Ishikawa (cell line): Measurements from ENCODE around the gene GEMIN5.

ENCODE experiments used
- CEBPB ChIP-seq: IDR thresholded peaks from 2 replicates; pipeline ENCODE4 v1.6.1; 2012
- CREB1 ChIP-seq: IDR thresholded peaks from 2 replicates; pipeline ENCODE4 v1.6.1; 2012; ENCODE audit warnings: low read depth
- EGR1 ChIP-seq: IDR thresholded peaks from 2 replicates; pipeline ENCODE4 v1.6.1; 2012
- EP300 ChIP-seq: IDR thresholded peaks from 2 replicates; pipeline ENCODE4 v1.6.1; 2012; ENCODE audit warnings: borderline replicate concordance
- FOXM1 ChIP-seq: IDR thresholded peaks from 2 replicates; pipeline ENCODE4 v1.6.1; 2012; ENCODE audit warnings: low read depth, borderline replicate concordance
- MAX ChIP-seq: IDR thresholded peaks from 2 replicates; pipeline ENCODE4 v1.6.1; 2012
- NFIC ChIP-seq: IDR thresholded peaks from 2 replicates; pipeline ENCODE4 v1.6.1; 2012
- RAD21 ChIP-seq: IDR thresholded peaks from 2 replicates; pipeline ENCODE4 v1.6.1; 2012; ENCODE audit warnings: low read depth
- TAF1 ChIP-seq: IDR thresholded peaks from 2 replicates; pipeline ENCODE4 v1.6.1; 2012; ENCODE audit warnings: low read depth, mild to moderate bottlenecking
- TCF12 ChIP-seq: IDR thresholded peaks from 2 replicates; pipeline ENCODE4 v1.6.1; 2012; ENCODE audit warnings: low read depth
- TEAD4 ChIP-seq: IDR thresholded peaks from 2 replicates; pipeline ENCODE4 v1.6.1; 2012
- USF1 ChIP-seq: IDR thresholded peaks from 2 replicates; pipeline ENCODE4 v1.6.1; 2012
- YY1 ChIP-seq: IDR thresholded peaks from 2 replicates; pipeline ENCODE4 v1.6.1; 2012; ENCODE audit warnings: low read depth
- ZBTB7A ChIP-seq: IDR thresholded peaks from 2 replicates; pipeline ENCODE4 v1.6.1; 2012; ENCODE audit warnings: low read depth
- TF ChIP-seq, protein P1 (sequence below): IDR thresholded peaks from 2 replicates; pipeline ENCODE4 v1.6.1; 2012; ENCODE audit warnings: low read depth, mild to moderate bottlenecking

Gene GEMIN5

DNA sequence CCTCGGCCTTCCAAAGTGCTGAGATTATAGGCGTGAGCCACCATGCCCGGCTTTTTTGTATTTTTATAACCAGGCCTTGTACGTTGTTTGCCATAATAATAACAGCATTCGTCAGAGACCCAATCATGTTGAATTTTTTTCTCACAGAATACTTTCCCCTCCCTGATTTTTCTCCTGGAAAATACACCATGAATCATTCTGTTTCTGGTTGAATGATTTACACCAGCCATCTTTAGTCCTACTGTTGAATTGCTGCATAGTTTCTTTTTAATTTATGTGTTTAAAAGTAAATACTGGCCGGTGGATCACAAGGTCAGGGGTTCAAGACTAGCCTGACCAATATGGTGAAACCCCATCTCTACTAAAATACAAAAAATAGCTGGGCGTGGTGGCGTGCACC is 76.1 kb downstream of the GEMIN5 start:
- TF ChIP-seq EGR1 (no peak), EP300 (no peak), FOXM1 (no peak)

DNA sequence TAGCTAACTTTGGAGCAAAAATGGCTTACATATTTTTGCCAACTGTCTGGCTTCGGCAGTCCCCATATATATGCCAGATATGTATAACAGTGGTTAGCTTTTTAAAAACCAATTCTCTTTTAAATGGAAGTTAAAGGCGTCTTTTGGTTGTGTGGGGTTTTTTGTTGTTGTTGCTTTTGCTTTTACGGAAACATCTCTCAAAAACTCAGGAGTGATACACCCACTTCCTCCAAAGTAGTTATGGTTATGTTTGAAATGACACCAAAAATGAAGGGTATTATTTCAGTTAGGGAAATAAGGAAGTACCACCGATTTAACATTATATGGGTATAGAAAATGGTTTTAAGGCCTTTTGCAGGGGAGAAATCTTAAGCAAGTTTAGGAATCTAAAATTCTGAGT is 77.2 kb downstream of the GEMIN5 start:
- no peak for TF ChIP-seq EGR1
- no peak for TF ChIP-seq MAX
- TF ChIP-seq CREB1, result no peak
- TF ChIP-seq CEBPB, result no peak
- no peak for TF ChIP-seq FOXM1
- no peak for TF ChIP-seq TAF1
- TF ChIP-seq USF1, result no peak
- no peak for TF ChIP-seq EP300
- TF ChIP-seq TEAD4, result no peak
- TF ChIP-seq TCF12, result no peak
- TF ChIP-seq YY1, result no peak
- TF ChIP-seq, protein P1, sequence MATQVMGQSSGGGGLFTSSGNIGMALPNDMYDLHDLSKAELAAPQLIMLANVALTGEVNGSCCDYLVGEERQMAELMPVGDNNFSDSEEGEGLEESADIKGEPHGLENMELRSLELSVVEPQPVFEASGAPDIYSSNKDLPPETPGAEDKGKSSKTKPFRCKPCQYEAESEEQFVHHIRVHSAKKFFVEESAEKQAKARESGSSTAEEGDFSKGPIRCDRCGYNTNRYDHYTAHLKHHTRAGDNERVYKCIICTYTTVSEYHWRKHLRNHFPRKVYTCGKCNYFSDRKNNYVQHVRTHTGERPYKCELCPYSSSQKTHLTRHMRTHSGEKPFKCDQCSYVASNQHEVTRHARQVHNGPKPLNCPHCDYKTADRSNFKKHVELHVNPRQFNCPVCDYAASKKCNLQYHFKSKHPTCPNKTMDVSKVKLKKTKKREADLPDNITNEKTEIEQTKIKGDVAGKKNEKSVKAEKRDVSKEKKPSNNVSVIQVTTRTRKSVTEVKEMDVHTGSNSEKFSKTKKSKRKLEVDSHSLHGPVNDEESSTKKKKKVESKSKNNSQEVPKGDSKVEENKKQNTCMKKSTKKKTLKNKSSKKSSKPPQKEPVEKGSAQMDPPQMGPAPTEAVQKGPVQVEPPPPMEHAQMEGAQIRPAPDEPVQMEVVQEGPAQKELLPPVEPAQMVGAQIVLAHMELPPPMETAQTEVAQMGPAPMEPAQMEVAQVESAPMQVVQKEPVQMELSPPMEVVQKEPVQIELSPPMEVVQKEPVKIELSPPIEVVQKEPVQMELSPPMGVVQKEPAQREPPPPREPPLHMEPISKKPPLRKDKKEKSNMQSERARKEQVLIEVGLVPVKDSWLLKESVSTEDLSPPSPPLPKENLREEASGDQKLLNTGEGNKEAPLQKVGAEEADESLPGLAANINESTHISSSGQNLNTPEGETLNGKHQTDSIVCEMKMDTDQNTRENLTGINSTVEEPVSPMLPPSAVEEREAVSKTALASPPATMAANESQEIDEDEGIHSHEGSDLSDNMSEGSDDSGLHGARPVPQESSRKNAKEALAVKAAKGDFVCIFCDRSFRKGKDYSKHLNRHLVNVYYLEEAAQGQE, result no peak
- TF ChIP-seq NFIC, result no peak
- no peak for TF ChIP-seq ZBTB7A
- no peak for TF ChIP-seq RAD21

- TF ChIP-seq CEBPB, result 0 out of 2 replicates have a peak, but pooled peaks have one; percentile 16
- no peak for TF ChIP-seq EP300
- TF ChIP-seq TEAD4, result 0 out of 2 replicates have a peak, but pooled peaks have one; percentile 10
These were observed 77.9 kb downstream of the GEMIN5 start for GRCh38 chr5:154860123-154860522.

DNA sequence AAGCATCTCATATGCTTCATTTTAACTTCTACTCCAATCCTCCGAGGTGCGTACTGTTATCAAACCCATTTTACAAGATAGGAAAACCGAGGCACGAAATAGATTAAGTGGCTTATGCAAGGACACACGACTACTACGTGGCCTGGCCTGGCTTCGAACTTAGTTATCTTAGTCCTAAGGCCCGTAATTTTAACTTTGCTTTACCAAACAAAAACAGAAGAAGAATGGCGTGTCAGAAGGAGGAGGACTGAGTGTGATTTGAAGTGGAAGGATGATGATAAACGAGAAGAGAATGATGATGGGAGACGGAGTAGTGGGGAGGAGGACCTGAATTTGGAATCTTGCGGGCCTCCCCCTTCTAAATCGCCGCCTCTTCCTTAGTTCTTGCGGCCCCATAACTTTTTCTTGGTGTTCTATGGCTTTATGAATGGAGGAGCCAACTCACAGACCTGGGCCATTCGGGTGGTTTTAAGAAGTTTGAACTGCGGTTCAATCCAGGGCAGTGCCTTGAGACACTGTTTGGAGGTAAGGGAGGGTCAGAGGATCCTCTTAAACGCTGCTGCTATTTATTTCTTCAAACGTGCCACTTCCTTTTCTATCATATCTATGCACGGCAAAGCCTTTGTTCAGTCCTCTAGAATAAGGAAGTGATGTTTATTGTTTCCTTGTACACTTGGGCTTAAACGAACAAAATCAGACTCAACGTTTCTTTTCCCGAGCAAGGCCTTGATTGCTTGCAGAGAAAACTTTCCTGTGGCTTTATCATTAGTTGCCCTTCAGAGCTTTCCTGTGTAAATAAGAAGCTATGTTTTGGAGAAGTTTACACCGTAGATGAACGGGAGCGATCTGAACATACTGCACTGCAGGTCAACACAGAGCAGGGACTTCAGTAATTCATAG is 78.8 kb downstream of the GEMIN5 start:
- TF ChIP-seq, protein P1, result no peak
- no peak for TF ChIP-seq MAX
- TF ChIP-seq YY1, result no peak
- no peak for TF ChIP-seq CEBPB
- TF ChIP-seq EP300, result no peak
- TF ChIP-seq USF1, result no peak
- TF ChIP-seq EGR1, result no peak
- TF ChIP-seq ZBTB7A, result no peak
- no peak for TF ChIP-seq TEAD4
- TF ChIP-seq TAF1, result no peak
- TF ChIP-seq FOXM1, result no peak
- no peak for TF ChIP-seq RAD21
- TF ChIP-seq CREB1, result no peak

- TF ChIP-seq CREB1 (peak; percentile 34; the same call in 1 of the 2 replicates), EGR1 (no peak; the same call in 1 of the 2 replicates), TCF12 (no peak; the same call in 1 of the 2 replicates), EP300 (peak; percentile 30; the same call in 1 of the 2 replicates), MAX (peak; percentile 83), TAF1 (no peak; the same call in 1 of the 2 replicates), FOXM1 (no peak), ZBTB7A (no peak), CEBPB (no peak; the same call in 1 of the 2 replicates), USF1 (no peak), TEAD4 (no peak; the same call in 1 of the 2 replicates), NFIC (no peak), YY1 (peak; percentile 71; the same call in 1 of the 2 replicates), RAD21 (no peak)
- TF ChIP-seq, protein P1, result no peak
These were observed 79.6 kb downstream of the GEMIN5 start, which contains the start of gene CNOT8 for GRCh38 chr5:154858297-154858971. Gene CNOT8 (plus strand): TSS chr5:154858627. CDS start chr5:154863279, 4,652 bp downstream.
